GM19193 (cell line): Measurements from ENCODE around the gene MYT1.

Experiments
- POLR2A ChIP-seq: IDR thresholded peaks from 4 replicates; pipeline ENCODE4 v1.6.1; 2011; ENCODE audit not compliant: insufficient read depth, insufficient read length; ENCODE audit errors: extremely low read depth

MYT1 gene

GRCh38 chr20:64188682-64189529, 24.7 kb downstream of the MYT1 start:
- no peak for TF ChIP-seq POLR2A

DNA sequence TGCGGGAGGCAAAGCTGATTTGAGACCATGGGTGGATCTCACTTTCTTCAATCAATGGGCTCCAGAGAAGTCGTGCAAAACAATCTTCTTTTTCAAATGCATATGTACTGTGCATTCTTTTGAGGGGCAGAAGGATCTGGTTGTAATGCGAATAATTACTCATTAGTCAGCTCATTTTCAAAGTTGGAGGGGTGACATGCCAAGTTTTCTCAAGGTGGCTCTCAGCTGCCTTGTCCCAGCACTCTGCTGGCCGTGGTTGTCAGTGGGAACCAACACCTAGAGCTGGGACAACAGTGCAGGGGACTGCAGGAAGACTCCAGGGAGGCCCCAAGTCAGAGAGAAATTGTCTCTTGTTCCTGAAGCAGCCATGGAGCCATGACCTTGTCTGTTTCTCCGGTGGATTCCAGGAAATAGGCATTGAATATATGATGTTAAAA, 25.3 kb downstream of the MYT1 start:
- no peak for TF ChIP-seq POLR2A

DNA sequence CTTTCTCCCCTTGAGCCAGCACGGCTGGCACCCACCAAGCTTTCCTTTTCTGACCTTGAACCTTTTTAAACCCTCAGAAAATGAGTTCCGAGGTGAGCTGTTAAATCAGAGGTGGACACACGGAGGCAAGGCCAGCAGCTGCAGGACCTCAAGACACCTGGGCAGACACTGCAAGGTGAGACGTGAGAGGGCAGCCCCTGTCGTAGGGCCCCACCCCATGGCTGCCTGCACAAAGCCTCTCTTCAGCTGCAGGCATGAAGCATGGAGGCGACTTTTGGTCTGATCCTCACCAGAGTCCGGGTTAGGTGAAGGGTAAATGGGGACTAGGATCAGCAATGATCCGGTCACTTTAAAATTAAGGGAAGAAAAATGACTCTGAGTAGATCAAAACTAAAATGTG, 25.7 kb downstream of the MYT1 start:
- no peak for TF ChIP-seq POLR2A

- TF ChIP-seq POLR2A, result no peak
Measured at GRCh38 chr20:64191002-64191401, 26.8 kb downstream of the MYT1 start.

DNA sequence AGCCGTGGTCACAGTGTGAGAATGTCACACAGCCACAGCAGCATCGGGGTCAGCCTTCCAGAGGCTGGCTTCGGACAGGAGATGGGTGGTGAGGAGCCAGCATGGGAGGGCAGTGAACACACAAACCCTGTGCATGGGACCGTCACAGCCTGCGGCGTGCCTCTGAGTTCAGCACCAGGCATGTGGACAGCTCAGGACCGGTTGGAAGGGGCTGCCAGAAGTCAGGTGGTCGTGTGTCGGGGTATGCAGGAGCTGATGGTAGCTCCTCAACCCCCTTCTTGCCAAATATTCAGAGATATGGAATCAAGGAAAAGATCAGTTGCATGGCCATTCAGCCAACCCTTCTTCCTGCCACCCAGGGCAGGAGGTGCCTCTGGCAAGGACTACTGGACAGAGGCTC, 28.2 kb downstream of the MYT1 start:
- no peak for TF ChIP-seq POLR2A

- TF ChIP-seq POLR2A, result no peak
Measured at GRCh38 chr20:64193058-64193457, 28.8 kb downstream of the MYT1 start.

DNA sequence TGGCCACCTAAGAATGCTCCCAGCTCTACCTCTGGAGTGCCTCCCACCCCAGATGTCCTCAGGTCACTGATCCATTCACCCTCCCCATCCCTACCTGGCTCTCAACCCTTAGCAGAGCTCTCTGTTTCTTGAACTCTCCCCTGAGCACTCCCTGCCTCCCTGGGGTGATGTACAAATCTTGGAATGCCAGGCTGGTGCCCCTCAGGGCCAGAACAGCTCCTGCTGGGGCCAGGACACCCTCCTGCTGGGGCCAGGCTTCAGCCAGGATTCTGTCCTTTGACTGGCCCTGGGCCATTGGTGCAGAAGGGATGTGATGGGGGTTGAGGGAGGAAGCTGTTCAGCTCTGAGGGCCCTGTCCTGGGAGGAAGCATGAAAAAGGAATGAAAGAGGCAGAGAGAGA, 30.0 kb downstream of the MYT1 start:
- TF ChIP-seq POLR2A, result no peak

- TF ChIP-seq POLR2A, result no peak
Measured at GRCh38 chr20:64196309-64196708, 32.1 kb downstream of the MYT1 start.

- no peak for TF ChIP-seq POLR2A
Measured at GRCh38 chr20:64196847-64197306, 32.6 kb downstream of the MYT1 start.

GRCh38 chr20:64198347-64198746, 34.1 kb downstream of the MYT1 start:
- no peak for TF ChIP-seq POLR2A

DNA sequence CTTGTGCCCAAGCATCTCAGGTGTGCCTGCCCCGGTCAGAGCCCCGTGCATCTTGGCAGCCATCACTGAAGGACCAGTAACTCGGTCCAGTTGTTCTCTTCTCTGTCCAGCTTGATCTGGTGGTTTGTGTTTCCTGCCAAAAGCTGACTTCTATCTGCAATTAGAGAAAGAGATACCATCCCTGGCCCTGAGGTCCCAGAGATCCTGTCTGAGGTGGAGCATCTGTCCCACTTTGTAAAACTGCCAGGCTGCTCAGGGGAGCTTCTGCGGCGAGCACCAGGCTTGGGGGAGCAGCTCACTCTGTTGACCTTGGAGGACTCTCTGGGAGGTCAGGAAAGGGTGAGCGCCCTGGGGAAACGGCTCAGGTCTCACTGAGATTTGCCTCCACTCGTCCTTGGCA, 35.1 kb downstream of the MYT1 start:
- no peak for TF ChIP-seq POLR2A

DNA sequence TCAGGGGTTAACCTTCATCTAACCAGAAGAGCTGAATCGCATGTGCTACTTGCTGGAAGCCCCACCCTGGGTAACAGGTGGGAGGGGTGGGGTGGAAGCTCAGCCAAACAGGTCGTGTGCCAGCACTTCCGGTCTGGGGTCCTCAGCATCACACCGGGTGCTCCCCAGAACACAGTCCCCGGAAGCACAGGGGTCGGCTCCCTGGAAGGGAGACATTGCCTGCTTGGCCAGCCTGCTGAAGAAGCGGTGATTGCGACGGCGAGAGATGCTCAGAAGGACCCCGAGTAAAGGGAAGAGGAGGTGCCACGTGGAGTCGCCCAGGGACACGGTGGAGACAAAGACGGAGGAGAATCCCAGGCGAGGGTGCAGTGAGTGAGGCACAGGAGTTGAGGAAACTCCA, 36.5 kb downstream of the MYT1 start:
- TF ChIP-seq POLR2A, result no peak

GRCh38 chr20:64201653-64202052, 37.4 kb downstream of the MYT1 start:
- no peak for TF ChIP-seq POLR2A

DNA sequence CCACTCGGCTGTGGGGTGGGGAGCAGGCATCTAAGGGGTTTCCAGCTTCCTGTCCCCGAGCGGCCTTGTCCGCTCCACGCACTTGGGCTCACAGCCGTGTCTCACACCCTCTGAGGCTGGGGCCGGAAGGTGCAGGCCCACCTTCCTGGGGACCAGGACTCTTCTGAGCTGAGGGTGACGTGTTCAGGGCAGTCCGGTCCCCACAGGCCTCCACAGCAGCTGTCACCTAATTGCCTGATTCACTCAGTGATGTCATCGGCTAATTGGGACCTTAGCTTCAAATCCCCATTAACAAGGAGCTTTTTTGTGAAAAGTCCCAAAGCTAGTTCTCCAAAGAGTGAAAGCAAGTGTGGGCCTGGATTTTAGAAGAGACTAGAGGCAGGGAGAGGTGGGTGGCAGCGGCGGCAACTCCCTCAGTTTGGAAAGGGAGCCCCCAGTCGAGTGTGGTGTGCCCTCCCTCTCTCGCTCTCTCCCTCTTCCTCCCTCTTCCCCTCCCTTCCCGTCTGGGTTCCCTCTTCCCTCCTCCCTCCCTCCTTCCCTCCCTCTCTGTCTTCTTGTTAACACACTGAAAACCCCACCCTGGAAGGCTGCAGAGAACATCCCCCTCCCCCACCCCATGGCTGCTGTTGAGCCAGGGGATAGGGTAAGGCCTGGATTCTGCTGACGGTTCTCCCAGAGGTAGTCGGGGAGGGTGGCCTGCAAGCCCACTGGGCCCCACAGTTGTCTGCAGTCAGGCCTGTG, 39.0 kb downstream of the MYT1 start:
- TF ChIP-seq POLR2A, result no peak

DNA sequence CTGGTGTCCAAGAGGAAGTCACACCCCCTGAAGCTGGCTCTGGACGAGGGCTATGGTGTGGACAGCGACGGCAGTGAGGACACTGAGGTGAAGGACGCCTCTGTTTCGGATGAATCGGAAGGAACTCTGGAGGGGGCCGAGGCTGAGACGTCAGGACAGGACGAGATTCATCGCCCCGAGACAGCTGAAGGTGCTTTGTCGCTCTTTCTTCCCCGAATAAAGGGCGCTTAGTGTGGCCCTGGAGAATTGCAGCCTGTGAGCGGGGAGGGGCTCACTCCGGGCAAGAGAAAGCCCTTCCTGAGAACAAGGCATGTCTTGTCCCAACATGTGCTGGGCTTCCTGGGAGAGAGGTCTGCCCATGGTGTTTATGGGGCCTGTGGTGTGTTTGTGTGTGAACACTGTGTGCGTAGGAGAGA, 41.4 kb downstream of the MYT1 start:
- TF ChIP-seq POLR2A, result no peak

DNA sequence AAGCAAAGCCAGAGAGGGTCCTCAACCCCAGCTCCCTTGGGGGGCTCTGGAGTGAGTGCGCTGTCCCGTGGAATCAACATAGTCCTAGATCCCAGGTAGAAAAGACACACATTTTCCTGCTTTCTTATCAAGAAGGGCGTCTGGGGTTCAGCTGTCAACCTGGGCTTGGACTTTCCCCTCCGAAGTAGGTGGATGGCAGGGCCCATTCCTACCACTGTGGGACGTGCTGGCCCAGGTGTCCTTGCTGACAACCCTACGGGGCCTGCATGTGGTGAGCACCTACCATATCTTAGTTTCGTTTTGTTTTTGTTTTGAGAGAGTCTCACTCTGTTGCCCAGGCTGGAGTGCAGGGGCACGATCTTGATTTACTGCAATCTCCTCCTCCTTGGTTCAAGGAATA, 42.4 kb downstream of the MYT1 start:
- TF ChIP-seq POLR2A, result no peak
